HG03280 (cell line): Measurements from ENCODE around the gene BHLHE23.

Experiments used
- ATAC-seq: cut with Tn5 transposase; IDR thresholded peaks from one replicate; pipeline ENCODE4 v1.9.1; 2021; ENCODE audit warnings: mild to moderate bottlenecking, moderate library complexity; ENCODE audit not compliant: unreplicated experiment

The BHLHE23 gene

GRCh38 chr20:63006540-63007359 lies at the start of gene BHLHE23:
TSS of gene BHLHE23 (minus strand) at chr20:63006964. CDS start at chr20:63006774, 190 bp downstream.
- no peak for ATAC-seq

- ATAC-seq = no peak
Observed at GRCh38 chr20:63055575-63056235, 48.9 kb upstream of the BHLHE23 start.

GRCh38 chr20:63054681-63055240 lies 48.0 kb upstream of the BHLHE23 start:
- no peak for ATAC-seq

DNA sequence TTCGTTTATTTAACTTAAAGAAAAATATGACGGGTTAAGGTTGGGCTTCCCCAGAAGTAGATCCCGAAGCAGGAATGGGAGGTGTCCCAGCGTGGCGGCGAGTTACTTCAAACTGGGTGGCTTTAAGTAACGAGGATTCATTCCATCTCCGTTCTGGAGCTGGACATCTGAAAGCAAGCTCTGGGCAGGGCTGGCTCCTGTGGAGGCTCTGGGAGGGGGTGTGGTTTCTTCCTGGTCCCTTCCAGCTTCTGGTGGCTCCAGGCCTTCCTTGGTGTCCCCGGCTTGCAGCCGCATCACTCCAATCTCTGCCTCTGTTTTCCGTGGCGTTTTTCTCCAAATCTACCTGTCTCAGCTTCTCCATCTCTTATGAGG lies 47.3 kb upstream of the BHLHE23 start:
- ATAC-seq = no peak

DNA sequence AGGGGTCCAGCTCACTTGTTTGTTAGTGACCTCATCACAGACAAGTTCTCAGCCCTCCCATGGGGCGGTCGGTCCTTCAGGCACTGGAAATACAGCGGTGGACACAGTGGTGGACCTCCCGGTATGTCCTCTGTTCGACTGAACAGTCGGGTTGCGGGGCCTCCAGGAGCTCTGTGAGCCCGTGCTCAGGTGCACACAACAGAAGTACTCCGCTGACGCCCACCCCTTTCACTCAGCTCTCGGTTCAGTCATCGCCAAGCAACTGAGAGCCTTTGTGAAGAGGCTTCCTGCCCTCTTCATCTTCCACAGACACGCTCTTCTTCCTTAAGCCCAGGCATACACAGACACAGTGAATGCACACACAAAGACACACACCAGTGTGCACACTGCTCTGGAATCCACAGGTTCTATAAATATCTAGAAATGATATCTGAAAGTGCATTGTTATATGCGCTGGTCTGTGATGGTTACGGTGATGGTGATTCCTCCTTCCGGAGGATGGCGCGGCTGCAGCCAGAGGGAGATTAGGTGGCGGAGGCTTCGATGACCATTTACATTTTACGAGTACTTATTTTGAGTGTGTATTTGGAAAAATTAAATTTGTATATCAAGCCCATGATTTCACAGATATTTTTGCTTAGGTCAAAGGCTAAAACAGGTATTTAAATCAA lies 46.8 kb upstream of the BHLHE23 start:
- no peak for ATAC-seq

DNA sequence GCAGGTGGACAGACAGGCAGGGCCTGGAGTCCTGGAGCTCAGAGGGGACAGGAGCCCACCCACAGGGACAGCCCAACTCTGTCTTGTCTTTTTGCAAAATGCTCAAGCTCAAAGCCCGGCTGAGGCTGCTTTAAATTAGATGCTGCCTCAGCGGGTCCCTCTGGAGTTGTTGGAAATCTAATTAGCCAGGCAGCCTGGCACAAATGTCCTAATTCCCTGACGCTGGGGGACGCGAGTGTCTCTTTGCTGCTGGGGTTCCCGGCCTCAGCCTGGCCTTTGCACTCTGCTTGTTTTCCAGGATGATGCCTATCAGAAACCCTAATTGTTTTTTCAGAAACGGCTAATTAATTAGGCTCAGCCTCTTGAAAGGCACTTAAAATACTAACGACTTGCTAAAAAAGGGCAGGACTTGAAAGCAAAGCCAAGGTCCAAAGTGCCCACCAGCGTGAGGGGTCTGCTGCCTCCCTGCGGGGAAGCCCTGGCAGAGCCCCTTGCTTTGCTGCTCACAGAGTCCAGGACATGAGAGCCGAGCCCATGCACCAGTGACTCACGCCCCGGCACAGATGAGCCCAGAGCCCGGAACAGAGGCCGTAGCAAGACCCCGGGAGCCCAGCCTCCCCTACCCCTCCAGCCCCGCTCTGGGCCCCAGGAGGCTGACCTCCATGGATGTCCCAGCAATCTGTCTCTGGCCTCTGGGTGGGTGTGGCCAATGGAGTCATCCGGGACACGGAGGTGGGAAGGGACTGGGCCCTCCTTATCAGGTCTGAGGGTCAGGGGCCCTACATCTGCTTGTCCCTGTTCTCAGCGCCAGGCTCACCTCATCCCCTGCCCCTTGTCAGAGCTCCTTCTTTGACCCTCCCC lies 46.0 kb upstream of the BHLHE23 start:
- ATAC-seq = no peak

GRCh38 chr20:63051911-63052310 lies 45.1 kb upstream of the BHLHE23 start:
- ATAC-seq = no peak

DNA sequence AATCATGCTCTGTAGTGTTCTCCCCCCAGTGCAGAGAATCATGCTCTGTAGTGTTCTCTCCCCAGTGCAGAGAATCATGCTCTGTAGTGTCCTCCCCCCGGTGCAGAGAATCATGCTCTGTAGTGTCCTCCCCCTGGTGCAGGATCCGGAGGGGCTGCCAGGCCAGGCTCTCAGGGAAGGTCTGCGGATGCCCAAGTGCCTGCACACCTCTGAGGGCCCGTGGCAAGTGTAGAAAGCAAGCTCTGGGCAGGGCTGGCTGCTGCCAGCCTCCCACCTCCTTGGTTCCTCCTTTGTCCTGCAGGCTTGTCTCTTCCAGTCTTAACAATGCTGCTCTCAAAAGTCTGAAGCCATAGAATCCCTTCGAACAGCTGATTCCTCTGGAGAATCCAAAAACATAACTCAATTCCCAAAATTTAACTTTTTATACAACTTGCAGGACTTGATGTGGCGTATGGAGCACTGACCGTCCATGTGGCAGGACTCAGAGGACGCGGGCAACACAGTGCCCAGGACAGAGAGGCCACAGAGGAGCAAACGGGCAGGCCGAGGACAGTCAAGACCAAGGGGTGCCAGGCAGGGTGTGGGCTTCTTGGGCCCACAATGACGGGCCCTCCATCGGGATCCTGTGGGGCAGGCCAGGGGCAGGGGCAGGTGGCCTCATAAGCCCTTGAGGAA lies 44.6 kb upstream of the BHLHE23 start:
- no peak for ATAC-seq

DNA sequence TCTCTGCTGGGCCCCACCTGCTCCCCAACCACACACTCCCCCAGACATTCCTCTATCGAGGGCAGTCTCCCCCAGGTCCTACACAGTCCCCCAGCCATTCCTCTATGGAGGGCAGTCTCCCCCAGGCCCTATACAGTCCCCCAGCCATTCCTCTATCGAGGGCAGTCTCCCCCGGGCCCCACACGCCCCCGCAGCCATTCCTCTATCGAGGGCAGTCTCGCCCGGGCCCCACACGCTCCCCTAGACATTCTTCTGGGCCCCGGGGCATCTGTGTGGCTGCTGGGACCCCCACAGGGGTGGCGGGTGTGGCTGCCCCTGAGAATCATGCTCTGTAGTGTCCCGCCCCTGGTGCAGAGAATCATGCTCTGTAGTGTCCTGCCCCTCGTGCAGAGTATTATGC lies 43.6 kb upstream of the BHLHE23 start:
- no peak for ATAC-seq

GRCh38 chr20:63049561-63050221 lies 42.9 kb upstream of the BHLHE23 start:
- ATAC-seq = no peak

- ATAC-seq = no peak
Observed at GRCh38 chr20:63049191-63049518, 42.4 kb upstream of the BHLHE23 start.

GRCh38 chr20:63048516-63049190 lies 41.9 kb upstream of the BHLHE23 start:
- ATAC-seq = no peak

GRCh38 chr20:63047946-63048345 lies 41.2 kb upstream of the BHLHE23 start:
- no peak for ATAC-seq

- no peak for ATAC-seq
Observed at GRCh38 chr20:63047267-63047666, 40.5 kb upstream of the BHLHE23 start.

- no peak for ATAC-seq
Observed at GRCh38 chr20:63046841-63047240, 40.1 kb upstream of the BHLHE23 start.

DNA sequence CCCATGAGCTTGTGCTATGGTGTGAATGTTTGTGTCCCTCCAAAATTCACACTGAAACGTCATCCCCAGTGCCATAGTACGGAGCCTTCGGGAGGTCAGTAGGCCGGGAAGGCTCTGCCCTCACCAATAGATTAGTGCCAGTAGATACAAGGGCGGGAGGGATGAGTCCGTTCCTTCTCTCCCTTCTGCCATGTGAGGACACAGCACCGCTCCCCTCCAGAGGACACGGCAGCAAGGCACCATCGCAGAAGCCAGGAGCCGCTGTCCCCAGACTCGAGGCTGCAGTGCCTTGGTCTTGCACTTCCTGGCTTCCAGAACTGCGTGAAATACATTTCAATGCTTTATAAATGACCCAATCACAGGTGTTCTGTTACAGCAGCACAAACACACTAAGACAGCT lies 39.2 kb upstream of the BHLHE23 start:
- ATAC-seq = no peak

- no peak for ATAC-seq
Observed at GRCh38 chr20:63045401-63045800, 38.6 kb upstream of the BHLHE23 start.

DNA sequence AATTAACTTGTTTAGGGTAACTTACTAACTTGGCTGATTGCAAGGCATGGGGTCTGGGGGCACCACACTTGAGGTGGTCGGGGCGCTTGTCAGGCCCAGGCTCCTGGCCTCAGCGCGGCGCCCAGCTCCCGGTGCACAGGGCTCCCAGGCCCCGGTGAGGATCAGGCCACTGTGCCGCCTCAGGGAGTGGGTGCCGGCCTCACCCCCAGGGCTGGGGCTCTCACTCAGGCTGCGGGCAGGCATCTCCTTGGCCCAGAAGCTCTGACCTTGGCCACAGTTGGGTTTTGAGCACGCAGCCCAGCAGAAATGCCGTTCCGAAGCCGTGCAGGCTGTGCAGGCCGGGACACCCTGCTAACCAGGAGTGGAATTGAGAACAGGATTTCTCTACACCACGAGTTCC lies 37.8 kb upstream of the BHLHE23 start:
- no peak for ATAC-seq

DNA sequence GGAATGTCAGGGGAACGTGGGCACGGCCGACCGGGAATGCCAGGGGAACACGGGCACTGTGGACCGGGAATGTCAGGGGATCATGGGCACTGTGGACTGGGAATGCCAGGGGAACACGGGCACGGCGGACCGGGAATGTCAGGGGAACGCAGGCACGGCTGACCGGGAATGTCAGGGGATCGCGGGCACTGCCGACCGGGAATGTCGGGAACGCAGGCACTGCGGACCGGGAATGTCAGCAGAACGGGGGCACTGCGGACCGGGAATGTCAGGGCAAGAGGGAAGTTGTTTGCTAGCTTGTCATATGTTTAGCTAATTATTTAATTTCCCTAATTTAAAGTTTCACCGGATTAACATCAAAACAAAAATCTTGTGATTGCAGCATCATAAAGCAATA lies 37.4 kb upstream of the BHLHE23 start:
- no peak for ATAC-seq
